ENCODE results near the gene GPC1.

The GPC1 gene

DNA sequence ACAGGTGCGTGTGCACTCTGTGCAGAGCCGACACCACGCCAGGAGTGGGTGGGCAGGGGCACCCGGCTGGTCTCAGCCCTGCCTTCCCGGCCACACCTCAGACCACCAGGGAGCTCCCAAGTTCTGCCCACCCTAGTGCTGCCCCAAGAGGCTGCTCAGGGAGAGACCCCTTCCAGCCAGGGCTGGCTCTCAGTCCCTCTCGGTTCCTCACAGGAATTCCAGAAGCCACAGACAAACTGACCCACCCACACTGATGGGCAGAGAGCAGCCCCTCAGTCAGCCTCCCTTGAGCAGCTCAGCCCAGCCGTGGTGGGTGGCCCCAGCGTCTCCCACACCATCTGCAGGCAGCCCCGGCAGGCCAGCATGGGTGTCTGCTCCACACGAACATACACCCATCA, 33.8 kb downstream of the GPC1 start:
- TF ChIP-seq TAF1 (IDR thresholded peaks at IDR 0.05; ENCODE audit: borderline replicate concordance, insufficient read depth, low read length) = no peak
- no peak for TF ChIP-seq FOXP2 (optimal IDR thresholded peaks at IDR 0.05; ENCODE audit: borderline replicate concordance, extremely low read depth, extremely low read length, insufficient read depth)

DNA sequence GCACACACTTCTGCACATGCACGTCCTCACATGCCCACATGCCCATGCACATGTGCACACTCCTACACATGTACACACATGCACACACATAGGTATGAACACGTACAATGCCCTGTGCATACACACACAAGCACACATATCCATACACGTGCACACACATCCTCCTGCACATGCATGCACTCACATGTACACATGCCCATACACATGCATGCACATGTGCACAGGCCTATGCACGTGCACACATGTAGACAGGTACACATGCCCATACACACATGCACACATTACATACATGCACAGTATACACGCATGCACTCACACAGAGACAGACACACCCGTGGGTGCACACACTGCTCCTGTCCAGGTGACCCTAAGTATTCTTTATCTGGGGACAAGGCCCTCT, 34.3 kb downstream of the GPC1 start:
- TF ChIP-seq FOXP2 (optimal IDR thresholded peaks at IDR 0.05; ENCODE audit: borderline replicate concordance, extremely low read depth, extremely low read length, insufficient read depth) = no peak
- TF ChIP-seq TAF1 (IDR thresholded peaks at IDR 0.05; ENCODE audit: borderline replicate concordance, insufficient read depth, low read length) = no peak
- TF ChIP-seq, protein P1, sequence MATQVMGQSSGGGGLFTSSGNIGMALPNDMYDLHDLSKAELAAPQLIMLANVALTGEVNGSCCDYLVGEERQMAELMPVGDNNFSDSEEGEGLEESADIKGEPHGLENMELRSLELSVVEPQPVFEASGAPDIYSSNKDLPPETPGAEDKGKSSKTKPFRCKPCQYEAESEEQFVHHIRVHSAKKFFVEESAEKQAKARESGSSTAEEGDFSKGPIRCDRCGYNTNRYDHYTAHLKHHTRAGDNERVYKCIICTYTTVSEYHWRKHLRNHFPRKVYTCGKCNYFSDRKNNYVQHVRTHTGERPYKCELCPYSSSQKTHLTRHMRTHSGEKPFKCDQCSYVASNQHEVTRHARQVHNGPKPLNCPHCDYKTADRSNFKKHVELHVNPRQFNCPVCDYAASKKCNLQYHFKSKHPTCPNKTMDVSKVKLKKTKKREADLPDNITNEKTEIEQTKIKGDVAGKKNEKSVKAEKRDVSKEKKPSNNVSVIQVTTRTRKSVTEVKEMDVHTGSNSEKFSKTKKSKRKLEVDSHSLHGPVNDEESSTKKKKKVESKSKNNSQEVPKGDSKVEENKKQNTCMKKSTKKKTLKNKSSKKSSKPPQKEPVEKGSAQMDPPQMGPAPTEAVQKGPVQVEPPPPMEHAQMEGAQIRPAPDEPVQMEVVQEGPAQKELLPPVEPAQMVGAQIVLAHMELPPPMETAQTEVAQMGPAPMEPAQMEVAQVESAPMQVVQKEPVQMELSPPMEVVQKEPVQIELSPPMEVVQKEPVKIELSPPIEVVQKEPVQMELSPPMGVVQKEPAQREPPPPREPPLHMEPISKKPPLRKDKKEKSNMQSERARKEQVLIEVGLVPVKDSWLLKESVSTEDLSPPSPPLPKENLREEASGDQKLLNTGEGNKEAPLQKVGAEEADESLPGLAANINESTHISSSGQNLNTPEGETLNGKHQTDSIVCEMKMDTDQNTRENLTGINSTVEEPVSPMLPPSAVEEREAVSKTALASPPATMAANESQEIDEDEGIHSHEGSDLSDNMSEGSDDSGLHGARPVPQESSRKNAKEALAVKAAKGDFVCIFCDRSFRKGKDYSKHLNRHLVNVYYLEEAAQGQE (IDR thresholded peaks at IDR 0.05; ENCODE audit: insufficient read depth in 1 of 2, low read depth in 2 of 2, low read length in 2 of 2) = no peak
- TF ChIP-seq SIN3A (IDR thresholded peaks at IDR 0.05; ENCODE audit: borderline replicate concordance, insufficient read depth, low read length) = no peak
- no peak for TF ChIP-seq POLR2AphosphoS5 (IDR thresholded peaks at IDR 0.05; ENCODE audit: low read depth, low read length)

DNA sequence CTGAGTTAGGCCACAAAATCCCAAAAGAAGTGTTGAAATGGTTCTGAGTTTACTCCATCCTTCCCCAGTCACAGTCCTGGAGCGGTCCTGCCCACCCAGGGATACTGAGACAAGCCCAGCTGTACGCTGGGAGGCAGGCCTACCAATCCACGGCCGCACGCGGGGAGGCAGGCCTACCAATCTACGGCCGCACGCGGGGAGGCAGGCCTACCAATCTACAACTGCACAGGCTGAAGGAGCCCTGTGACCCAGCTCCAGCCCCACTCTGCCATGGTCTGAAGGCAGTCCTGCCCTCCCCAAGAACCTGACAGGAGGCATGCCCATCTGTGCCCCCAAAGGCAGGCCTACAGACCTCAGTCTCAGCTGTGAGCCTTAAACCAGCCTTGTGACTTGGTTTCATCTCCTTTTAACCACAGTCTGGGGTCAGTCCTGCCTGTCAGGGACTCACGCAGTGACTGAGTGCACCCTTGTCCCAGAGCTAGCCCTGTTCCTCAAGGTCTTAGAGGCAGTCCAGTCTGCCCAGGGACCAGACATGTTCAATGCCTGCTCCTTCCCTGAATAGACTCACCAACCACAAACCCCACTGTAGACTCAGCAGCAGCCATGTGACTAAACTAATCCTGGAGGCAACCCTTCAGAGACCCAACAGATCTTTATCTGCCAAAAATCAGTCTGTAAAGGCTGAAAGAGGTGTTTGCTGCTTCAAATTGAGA, 36.8 kb downstream of the GPC1 start:
- TF ChIP-seq FOXP2 (optimal IDR thresholded peaks at IDR 0.05; ENCODE audit: borderline replicate concordance, extremely low read depth, extremely low read length, insufficient read depth) (no peak), TAF1 (IDR thresholded peaks at IDR 0.05; ENCODE audit: borderline replicate concordance, insufficient read depth, low read length) (no peak), POLR2AphosphoS5 (IDR thresholded peaks at IDR 0.05; ENCODE audit: low read depth, low read length) (no peak), SIN3A (IDR thresholded peaks at IDR 0.05; ENCODE audit: borderline replicate concordance, insufficient read depth, low read length) (no peak)
- TF ChIP-seq, protein P1 (IDR thresholded peaks at IDR 0.05; ENCODE audit: insufficient read depth in 1 of 2, low read depth in 2 of 2, low read length in 2 of 2) = no peak

DNA sequence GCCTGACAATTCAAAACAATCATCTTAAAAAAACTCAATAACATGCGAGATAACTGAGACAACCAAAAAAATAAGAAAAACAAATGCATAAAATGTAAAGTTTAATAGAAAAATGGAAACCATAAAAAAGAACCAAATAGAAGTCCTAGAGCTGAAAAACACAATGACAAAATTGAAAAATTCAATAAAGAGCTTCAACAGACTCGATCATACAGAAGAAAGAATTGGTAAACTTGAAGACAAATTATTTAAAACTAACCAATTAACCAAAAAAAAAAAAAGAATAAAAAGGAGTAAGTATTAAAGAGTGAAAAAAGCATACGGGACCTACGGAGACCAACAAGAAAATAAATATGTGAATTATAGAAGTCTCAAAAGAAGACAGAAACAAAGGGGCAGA, 37.7 kb downstream of the GPC1 start:
- TF ChIP-seq, protein P1 (IDR thresholded peaks at IDR 0.05; ENCODE audit: insufficient read depth in 1 of 2, low read depth in 2 of 2, low read length in 2 of 2) = no peak
- TF ChIP-seq POLR2AphosphoS5 (IDR thresholded peaks at IDR 0.05; ENCODE audit: low read depth, low read length) (no peak), SIN3A (IDR thresholded peaks at IDR 0.05; ENCODE audit: borderline replicate concordance, insufficient read depth, low read length) (no peak), TAF1 (IDR thresholded peaks at IDR 0.05; ENCODE audit: borderline replicate concordance, insufficient read depth, low read length) (no peak), FOXP2 (optimal IDR thresholded peaks at IDR 0.05; ENCODE audit: borderline replicate concordance, extremely low read depth, extremely low read length, insufficient read depth) (no peak)

DNA sequence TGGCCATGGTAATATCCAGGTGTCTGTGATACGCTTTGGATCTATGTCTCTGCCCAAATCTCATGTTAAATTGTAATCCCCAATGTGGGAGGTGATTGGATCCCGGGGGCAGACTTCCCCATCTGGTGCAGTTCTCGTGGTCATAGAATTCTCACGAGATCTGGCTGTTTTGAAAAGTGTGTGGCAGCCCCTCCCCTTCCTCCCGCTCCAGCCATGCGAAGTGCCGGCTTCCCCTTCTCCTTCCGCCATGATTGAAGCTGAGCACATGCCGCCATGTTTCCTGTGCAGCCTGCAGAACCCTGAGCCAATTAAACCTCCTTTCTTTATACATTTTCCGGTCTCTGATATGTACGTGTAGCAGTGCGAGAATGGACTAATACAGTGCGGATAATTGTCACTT, 42.5 kb downstream of the GPC1 start:
- no peak for TF ChIP-seq TAF1 (IDR thresholded peaks at IDR 0.05; ENCODE audit: borderline replicate concordance, insufficient read depth, low read length)
- no peak for TF ChIP-seq POLR2AphosphoS5 (IDR thresholded peaks at IDR 0.05; ENCODE audit: low read depth, low read length)
- no peak for TF ChIP-seq FOXP2 (optimal IDR thresholded peaks at IDR 0.05; ENCODE audit: borderline replicate concordance, extremely low read depth, extremely low read length, insufficient read depth)
- TF ChIP-seq, protein P1 (IDR thresholded peaks at IDR 0.05; ENCODE audit: insufficient read depth in 1 of 2, low read depth in 2 of 2, low read length in 2 of 2) = no peak
- no peak for TF ChIP-seq SIN3A (IDR thresholded peaks at IDR 0.05; ENCODE audit: borderline replicate concordance, insufficient read depth, low read length)

Measured in PFSK-1 (cell line).